Measurements from ENCODE around the gene CMTM2.

The CMTM2 gene, protein sequence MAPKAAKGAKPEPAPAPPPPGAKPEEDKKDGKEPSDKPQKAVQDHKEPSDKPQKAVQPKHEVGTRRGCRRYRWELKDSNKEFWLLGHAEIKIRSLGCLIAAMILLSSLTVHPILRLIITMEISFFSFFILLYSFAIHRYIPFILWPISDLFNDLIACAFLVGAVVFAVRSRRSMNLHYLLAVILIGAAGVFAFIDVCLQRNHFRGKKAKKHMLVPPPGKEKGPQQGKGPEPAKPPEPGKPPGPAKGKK

GRCh38 chr16:66578651-66579531 lies at the start of gene CMTM2:
Gene CMTM2, plus strand, starts transcription at chr16:66579463. Its CDS starts 145 bp downstream, at chr16:66579608.
- peak in 1 of 58 donors; percentile 8 for DNase-seq

- DNase-seq: no peak
These were observed 49.8 kb upstream of the CMTM2 start for GRCh38 chr16:66529475-66529874.

DNA sequence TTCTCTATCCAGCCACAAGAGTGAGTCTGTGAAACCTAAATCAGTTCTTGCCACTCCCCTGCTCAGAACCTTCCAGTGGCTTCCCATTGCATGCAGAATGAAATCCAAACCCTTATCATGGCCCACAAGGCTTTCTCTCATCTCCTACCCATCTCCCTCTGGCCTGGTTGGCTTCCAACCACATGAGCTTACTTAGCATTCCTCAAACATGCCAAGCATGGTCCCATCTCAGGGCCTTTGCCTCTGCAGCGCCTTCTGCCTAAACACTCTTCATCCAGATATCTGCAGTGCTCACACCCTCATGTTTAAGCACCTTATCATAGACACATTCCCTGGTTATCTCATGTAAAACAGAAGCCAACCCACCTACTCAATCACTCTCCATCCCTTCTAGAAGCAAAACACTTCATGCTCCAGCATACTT lies 44.9 kb upstream of the CMTM2 start:
- no peak for DNase-seq

GRCh38 chr16:66536525-66536924 lies 42.7 kb upstream of the CMTM2 start:
- DNase-seq: no peak

DNA sequence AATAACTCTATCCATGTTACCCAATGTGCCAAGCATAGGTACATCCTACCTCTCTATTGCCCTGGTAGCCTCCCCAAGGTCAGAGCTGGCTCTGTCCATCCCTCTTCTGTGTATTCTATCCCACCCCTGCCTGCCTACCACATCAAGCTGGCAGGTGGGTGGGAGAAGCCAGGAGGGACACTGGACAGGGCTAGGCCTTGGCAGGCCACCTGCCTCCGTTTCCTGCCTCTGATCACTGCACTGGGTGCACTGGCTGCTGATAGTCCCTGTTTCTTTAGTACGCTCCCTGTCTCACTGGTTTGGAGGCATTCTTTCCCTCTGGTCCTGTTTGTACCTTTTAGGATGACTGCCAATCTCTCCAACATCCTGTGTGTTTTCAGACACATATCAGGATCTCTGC lies 42.0 kb upstream of the CMTM2 start:
- no peak for DNase-seq

DNA sequence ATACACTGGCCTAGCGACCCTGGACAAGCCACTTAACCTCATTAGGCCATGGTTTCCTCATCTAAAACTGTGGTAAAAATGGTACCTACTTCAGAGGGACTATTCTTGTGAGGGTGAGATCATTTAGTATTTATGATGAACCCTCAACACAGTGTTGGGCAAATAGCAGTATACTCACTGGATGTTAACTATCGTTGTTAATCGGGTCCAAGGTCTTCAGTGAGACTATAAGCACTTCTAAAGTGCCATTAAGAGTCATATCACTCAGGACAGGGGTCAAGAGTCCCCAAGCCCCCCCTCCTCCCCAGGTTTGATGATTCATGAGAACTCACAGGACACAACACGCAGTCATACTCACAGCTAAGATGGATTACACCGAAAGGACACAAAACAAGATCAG lies 40.4 kb upstream of the CMTM2 start:
- no peak for DNase-seq

GRCh38 chr16:66539623-66540469 lies 39.4 kb upstream of the CMTM2 start:
- no peak for DNase-seq

DNA sequence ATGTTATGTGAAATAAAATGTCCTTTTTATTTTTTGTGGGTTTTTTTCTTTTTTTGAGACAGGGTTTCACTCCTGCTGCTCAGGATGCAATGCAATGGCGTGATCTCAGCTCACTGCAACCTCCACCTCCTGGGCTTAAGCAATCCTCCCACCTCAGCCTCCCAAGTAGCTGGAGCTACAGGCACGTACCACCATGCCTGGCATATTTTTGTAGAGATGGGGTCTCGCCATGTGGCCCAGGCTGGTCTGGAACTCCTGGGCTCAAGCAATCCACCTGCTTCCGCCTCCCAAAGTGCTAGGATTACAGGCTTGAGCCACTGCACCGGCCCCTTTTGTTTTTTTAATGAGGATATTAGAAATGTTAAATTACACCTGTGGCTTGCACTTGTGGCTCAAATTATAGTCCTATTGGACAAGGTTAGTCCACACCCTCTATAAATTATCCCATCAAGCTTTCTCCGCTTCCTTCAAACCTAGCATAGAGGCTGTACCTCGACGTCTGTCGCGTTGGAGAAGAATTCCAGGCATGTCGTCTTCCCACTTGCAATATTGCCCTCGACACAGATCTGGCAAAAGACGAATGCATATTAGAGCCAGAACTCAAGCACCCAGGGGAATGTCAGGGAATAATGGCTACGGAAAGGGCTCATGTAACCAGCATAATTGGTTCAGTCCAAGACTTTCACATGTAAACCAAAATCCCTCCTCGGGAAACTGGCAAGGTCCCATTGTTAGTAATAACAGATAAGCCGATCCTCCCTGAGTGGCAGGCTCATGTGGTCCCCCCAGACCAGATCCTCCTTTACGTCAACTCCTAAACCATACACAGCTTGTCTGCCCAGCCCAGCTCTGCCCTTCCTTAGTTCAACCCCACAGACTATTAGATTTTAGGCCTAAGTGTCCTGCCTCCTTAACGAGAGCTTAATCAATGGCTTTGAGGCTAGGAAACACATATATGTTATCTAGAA lies 37.6 kb upstream of the CMTM2 start:
- no peak for DNase-seq

- no peak for DNase-seq
These were observed 36.9 kb upstream of the CMTM2 start for GRCh38 chr16:66542396-66542795.

DNA sequence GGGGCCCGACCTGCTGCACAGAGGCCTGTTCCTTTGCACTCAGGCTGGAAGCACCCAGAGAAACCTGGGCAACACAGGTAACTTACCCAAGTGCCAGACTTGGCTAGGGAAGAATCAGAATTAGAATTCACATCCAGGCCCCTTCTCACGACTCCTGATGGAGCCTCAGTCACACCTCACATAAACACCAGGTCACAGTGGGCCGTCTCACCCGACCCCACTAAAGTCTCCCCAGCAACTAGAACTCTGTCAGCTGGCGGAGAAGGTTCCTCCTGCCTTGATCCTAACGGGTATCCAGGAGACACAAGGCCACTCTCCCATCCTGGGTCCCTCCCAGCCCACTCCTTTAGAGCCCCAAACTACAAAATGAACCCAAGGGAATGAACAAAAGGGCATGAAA lies 35.7 kb upstream of the CMTM2 start:
- DNase-seq: no peak

GRCh38 chr16:66544016-66544757 lies 35.1 kb upstream of the CMTM2 start:
- DNase-seq: no peak

DNA sequence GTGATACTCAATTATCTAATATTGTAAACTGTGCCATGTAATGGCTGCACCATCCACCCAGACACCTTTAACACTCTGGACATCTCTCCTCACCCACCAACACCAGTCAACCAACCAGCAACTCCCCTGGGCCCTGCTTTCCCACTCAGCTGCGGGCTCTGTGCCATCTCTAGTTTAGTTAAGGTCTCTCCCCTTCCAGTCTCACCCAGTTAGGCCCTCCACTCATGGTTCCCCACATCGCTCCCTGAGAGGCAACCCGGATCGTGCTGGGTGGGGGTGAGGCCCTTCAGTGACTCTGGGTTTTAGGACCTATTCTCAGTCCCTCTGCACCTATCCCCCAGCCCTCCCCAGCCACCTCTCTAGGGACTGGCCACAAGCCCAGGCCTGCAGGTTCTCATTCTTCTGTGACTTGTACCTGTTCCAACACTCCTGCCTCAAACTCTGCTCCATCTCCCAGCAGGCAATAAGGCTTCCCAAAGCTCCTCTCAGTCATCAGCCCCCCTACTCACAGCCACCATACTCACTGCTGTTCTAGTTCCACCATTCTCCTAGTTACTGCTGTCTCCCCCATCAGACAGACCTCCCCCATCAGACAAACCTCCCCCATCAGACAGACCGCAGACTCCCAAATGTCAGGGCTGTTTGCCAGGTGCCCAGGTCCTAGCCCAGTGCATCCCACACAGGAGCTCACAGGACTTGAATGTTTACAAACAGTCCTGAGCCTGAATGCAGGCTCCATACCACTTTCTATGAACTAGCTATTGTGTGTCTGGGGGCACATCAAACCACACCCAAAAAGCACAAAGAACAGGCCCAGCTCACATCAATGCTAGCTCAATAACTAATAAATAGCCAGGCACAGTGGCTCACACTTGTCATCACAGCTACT lies 31.9 kb upstream of the CMTM2 start:
- DNase-seq: no peak

- no peak for DNase-seq
These were observed 31.2 kb upstream of the CMTM2 start for GRCh38 chr16:66548068-66548467.

GRCh38 chr16:66548868-66549267 lies 30.4 kb upstream of the CMTM2 start:
- DNase-seq: no peak

- DNase-seq: peak in 51 of 58 donors; percentile 27 to 87 (median 67)
These were observed 29.8 kb upstream of the CMTM2 start, which contains the start of gene TK2 for GRCh38 chr16:66549284-66550131. Gene TK2, minus strand, starts transcription at chr16:66550122. Its CDS starts 61 bp downstream, at chr16:66550061.

- DNase-seq: peak in 2 of 58 donors; percentile 6 to 7
These were observed 27.9 kb upstream of the CMTM2 start for GRCh38 chr16:66551348-66551759.

DNA sequence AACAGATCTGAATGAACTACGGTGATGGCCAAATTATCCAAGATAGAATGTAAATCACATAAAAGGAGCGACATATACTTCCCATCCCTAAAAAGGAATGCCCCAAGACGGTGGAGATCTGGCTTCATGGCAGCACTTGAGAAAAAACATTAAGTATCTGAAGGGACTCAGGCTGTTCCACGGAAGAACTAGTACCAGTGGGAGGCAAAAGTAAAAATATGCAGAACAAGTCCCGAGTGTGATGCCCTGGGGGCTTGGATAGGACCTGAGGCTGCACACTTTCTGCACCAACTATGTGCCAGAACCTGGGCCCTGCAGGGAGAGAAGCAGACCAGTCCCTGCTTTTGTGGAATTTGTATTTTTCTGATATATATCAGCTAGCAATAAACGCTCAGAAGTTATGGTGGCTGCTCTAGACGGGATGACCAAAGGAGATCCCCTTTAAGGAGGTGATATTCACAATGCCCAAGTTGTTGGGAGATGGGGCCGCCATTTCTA lies 27.4 kb upstream of the CMTM2 start:
- peak in 3 of 58 donors; percentile 38 to 60 (median 42) for DNase-seq

All from anterior cingulate cortex (tissue), 58 donors.